OCI-LY7 (cell line): Measurements from ENCODE around the gene AAR2.

Source experiments
- EZH2phosphoT487 ChIP-seq: fragments of 200-600 bp; sonication (generic); IDR thresholded peaks from 2 replicates; pipeline ENCODE4 v1.6.1; 2018; ENCODE audit warnings: low read depth, borderline replicate concordance, mild to moderate bottlenecking, mixed run types, antibody characterized with exemption, low read length, moderate library complexity, mixed read lengths
- TF ChIP-seq, protein P1 (sequence below): fragments of 200-600 bp; sonication (generic); conservative IDR thresholded peaks from 2 replicates; pipeline ENCODE4 v1.5.1; 2014; ENCODE audit warnings: mild to moderate bottlenecking, antibody characterized with exemption, low read length, moderate library complexity, mixed read lengths

DNA sequence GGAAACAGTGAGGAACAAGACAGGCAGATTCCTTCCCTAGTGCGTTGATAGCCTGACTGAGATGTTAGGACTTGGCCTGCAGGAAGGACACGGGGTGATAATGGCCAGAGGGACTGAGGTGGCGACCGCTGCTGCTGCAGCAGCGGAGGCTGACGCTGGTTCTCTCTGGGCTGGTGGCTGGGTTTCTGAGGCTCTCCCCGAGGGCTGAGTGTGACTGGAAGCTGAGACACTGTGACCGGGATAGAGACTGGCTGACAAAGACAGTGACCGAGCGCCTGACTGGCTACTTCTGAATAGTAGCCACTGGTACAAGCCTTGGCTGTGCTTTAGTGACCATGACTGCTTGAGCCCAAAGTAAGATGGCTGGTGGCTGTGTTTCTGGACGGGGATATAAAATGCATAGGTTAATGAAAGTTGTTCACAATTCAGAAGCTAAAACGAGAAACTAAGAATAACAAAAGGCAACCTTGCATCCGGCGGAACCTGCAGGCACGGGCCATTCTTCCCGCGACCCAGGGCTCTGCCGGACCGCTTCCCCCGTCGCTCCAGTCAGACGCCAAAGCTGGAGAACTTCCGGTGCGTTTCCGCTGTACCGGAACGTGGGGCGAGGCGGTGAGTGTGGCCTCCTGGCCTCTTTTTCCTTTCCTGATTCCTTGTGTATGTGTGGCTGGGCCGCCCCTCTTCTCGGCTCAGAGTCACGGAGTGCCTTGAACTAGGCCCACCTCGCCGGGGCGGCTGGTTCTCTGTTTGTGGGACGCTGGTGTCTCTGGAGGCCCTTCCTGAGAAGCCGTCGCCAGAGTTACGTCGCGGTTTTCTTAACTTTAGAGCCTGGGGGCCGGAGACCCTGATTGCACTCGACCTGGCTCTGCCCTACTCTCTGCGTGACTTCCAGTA lies at the start of gene AAR2:
- no peak for TF ChIP-seq EZH2phosphoT487
- TF ChIP-seq, protein P1, sequence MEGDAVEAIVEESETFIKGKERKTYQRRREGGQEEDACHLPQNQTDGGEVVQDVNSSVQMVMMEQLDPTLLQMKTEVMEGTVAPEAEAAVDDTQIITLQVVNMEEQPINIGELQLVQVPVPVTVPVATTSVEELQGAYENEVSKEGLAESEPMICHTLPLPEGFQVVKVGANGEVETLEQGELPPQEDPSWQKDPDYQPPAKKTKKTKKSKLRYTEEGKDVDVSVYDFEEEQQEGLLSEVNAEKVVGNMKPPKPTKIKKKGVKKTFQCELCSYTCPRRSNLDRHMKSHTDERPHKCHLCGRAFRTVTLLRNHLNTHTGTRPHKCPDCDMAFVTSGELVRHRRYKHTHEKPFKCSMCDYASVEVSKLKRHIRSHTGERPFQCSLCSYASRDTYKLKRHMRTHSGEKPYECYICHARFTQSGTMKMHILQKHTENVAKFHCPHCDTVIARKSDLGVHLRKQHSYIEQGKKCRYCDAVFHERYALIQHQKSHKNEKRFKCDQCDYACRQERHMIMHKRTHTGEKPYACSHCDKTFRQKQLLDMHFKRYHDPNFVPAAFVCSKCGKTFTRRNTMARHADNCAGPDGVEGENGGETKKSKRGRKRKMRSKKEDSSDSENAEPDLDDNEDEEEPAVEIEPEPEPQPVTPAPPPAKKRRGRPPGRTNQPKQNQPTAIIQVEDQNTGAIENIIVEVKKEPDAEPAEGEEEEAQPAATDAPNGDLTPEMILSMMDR, result no peak
